GM19438 (cell line): ENCODE data around the gene GAN.
A peak's percentile ranks its signal among the peaks of the same experiment; 100 is the strongest.

Experiments
- ATAC-seq: cut with Tn5 transposase; IDR thresholded peaks from one replicate; pipeline ENCODE4 v1.9.1; 2021; ENCODE audit warnings: low read depth; ENCODE audit not compliant: unreplicated experiment

Gene GAN

GRCh38 chr16:81314603-81315270, at the start of gene GAN:
TSS of gene GAN (plus strand) at chr16:81314962. CDS start at chr16:81315114, 152 bp downstream.
- ATAC-seq, result peak; percentile 93

GRCh38 chr16:81265052-81265451, 49.7 kb upstream of the GAN start:
- no peak for ATAC-seq

DNA sequence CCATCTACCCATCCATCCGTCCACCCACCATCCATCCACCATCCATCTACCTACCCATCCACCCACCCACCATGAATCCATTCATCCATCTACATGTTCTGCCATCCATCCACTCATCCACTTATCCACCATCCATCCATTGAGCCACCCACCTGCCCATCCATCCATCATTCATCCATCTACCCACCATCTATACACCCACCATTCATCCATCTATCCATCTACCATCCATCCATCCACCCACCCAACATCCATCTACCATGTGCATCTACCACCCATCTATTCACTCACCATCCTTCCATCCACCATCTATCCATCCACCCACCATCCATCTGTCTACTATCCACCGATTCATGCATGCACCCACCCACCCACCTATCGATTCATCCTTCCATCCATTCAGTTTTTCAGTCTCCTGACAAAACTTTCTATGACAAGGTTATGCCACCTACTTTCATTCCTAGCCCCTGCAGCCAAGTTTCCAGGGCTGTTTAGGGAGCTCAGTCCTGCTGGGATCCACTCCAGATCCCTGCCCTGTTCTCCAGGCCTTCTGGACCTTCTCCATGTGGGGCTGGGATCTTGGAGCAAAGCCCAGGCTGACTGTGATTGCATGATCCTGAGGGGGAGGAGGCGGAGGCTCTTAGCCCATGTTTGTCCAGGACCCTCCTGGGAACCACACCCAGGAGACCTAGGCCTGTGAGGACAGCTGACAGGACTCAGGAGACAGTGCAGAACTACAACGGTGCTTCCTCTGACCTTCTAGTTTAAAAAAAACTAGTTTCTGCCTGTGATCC, 48.9 kb upstream of the GAN start:
- no peak for ATAC-seq

- no peak for ATAC-seq
Observed at GRCh38 chr16:81266680-81267095, 48.1 kb upstream of the GAN start.

DNA sequence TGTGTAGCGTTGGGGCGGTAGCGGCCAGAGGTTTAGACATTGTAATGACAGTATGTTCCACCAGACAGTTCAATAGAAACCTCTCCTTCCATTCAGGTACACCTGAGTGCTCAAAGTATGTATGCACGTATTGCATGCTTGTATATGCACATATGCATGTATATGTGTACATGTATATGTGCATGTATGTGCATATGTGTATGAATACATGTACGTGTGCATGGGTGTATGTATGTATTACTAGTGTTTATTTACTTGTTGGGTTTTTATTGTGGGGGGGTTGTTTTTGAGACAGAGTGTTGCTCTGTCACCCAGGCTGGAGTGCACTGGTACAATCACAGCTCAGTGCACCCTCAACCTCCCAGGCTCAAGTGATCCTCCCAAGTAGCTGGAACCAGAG, 46.3 kb upstream of the GAN start:
- ATAC-seq, result no peak

- ATAC-seq, result no peak
Observed at GRCh38 chr16:81273223-81273950, 41.4 kb upstream of the GAN start.

DNA sequence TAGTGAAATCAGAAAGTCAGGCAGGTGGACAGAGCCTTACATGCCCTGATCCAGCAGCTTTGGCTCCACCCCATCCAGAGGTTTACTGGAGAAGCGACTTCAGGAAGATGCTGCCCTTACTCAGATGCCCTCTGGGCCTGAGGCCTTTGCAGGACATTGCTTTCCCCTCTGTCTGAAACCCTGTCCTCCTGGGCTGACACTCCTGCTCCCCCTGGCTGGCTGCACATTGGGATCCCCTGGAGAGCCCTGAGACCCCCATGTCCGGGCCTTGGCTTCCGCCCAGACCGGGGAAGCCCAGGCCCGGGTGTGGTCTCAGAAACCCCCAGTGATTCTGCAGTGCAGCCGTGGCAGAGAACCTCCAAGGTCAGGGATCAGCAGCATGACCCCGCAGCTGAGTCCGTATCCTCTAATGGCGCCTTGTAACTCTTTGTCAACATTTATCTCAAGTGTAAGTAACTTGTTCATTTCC, 39.7 kb upstream of the GAN start:
- ATAC-seq, result no peak

GRCh38 chr16:81275795-81276194, 39.0 kb upstream of the GAN start:
- ATAC-seq, result no peak

DNA sequence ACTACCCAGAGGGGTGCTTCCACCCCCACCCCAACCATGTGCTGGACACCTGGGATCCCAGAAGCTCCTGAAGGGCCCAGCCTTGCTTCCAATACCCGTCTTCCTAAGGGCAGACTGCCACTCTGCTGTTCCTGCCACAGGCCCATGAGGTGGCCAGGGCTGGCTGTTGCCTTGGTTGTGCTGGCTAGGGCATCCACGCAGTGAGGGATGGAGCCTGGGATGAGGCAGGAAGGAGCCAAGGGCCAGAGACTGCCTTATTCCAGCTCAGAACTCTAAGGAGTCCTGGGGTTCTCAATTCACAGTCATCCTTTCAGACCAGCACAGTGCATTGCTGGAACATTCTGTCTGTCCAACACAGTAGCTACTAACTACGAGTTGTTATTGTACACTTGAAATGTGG, 38.4 kb upstream of the GAN start:
- no peak for ATAC-seq

- ATAC-seq, result no peak
Observed at GRCh38 chr16:81277541-81278080, 37.2 kb upstream of the GAN start.

GRCh38 chr16:81278526-81278925, 36.2 kb upstream of the GAN start:
- no peak for ATAC-seq

DNA sequence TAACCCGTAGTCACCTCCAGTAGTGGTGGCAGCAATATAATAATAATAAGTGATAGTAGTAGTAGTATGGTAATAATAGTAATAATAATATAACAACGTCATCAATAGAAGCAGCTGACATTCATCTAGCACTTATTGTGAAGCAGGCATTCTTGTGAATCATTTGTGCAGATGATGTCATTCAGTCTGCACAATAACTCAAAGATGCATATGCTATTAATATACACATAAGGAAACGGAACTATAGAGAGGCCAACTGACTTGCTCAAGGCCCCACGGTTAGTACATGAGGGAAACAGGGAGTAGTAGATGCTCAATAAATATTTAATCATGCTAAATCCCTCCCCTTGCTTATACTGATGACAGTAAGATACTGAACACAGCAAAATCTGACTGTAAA, 35.4 kb upstream of the GAN start:
- ATAC-seq, result no peak

- ATAC-seq, result no peak
Observed at GRCh38 chr16:81280393-81280792, 34.4 kb upstream of the GAN start.

DNA sequence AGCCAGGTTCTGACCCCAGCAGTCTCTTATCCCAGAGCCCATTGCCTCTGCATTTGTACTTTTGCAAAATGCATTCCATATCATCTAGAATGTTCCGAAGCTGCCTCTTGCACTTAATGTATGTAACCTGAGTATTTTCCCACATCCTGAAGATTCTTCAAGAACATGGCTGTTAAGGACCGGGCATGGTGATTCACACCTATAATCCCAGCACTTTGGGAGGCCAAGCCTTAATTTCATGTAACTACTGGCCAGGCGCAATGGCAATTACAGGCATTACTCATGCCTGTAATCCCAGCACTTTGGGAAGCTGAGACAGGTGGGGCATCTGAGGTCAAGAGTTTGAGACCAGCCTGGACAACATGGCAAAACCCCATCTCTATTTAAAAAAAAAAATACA, 31.7 kb upstream of the GAN start:
- ATAC-seq, result no peak

GRCh38 chr16:81284995-81285600, 29.7 kb upstream of the GAN start:
- ATAC-seq, result no peak

DNA sequence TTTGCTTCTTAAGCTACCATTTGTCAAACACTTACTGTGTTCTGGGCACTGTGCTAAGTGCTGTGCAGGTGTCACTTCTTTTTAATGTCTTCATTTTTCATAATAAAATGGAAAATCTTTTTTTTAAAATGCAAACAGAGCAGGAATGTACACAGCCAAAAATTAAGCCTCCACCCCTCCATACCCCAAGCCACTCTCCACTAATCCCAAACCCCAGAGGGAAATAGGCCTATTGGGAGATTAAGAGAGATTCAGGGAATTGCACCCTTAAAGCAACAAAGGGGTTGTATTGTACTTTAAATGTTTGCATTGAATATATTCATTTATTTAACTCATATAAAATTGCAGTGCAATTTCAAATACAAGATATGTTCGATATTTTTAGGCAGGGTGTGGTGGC, 28.6 kb upstream of the GAN start:
- ATAC-seq, result no peak

GRCh38 chr16:81291117-81291516, 23.6 kb upstream of the GAN start:
- ATAC-seq, result no peak

GRCh38 chr16:81292936-81293335, 21.8 kb upstream of the GAN start:
- no peak for ATAC-seq

GRCh38 chr16:81293909-81294802, 20.6 kb upstream of the GAN start:
- no peak for ATAC-seq

- no peak for ATAC-seq
Observed at GRCh38 chr16:81296631-81297030, 18.1 kb upstream of the GAN start.
